CD1c-positive myeloid dendritic cell (primary cell): ENCODE results near the gene ASAP3.
"Not testable (repeated sequence)": the region's sequence is repeated elsewhere in the genome, so short reads cannot be mapped to it uniquely, and the experiment has no call there.

Source experiments
- DNase-seq: peaks from one replicate; pipeline ENCODE4 v3.0.0-alpha.2; 2016; ENCODE audit errors: extremely low spot score

ASAP3 gene

GRCh38 chr1:23395849-23396248 lies 88.1 kb downstream of the ASAP3 start:
- DNase-seq = no peak

DNA sequence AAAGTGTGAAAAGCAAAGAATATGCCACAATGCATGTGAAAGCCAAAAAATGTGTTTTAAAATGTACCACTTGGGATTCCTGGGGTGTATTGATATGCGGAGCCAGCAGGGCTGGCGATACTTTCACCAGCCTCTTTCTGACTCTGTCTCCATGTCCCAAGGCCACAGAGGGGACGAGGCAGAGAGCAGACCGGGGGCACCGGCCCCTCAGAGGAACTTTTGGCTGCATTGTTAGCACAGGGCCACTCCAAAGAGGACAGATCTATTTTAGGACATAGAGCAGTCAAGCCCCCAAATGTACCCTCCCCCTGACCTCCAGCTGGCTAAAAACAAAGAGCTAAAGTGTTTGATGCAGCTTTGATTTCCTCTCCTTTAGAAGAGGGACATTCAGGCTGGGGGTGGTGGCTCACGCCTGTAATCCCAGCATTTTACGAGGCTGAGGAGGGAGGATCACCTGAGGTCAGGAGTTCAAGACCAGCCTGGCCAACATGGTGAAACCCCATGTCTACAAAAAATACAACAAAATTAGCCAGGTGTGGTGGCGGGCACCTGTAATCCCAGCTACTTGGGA lies 88.7 kb downstream of the ASAP3 start:
- no peak for DNase-seq

DNA sequence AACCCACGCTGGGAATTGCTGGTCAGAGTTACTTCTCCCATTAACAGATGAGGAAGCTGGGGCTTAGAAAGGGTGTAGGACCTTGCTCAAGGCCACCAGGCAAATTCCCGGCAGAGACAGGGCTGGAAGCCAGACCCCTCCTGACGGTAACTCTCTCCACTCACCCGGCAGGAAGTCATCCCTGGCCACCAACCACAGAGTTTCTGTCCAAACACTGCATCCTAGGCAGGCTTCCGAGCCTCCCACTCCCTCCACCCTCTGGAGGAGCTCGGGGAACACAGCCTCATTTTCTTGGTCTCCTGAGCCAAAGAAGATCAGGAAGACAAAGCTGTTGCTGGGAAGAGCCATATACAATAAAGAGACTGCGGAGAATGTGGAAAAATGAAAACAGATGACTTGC lies 89.3 kb downstream of the ASAP3 start:
- DNase-seq = peak; percentile 29

GRCh38 chr1:23394181-23394580 lies 89.8 kb downstream of the ASAP3 start:
- peak; percentile 34 for DNase-seq

DNA sequence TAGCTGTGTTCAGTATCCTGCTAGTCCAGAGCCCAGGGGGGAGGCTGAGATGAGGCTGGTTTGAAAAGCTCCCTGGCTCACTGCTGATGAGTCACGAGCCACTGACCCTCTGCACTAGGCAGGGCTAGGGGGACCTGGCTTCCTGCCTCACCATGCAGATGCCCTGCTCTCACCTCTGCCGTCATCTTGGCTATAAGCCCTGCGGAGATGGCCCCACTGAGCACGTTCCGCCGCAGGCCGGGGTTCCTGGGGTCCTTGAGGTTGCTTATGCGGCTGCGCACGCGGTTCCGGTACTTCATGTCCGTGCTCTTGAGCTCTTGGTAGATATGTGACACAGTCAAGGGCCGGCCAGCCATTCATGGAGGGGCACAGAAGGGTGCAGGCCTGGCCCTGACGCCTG lies 90.3 kb downstream of the ASAP3 start:
- no peak for DNase-seq

DNA sequence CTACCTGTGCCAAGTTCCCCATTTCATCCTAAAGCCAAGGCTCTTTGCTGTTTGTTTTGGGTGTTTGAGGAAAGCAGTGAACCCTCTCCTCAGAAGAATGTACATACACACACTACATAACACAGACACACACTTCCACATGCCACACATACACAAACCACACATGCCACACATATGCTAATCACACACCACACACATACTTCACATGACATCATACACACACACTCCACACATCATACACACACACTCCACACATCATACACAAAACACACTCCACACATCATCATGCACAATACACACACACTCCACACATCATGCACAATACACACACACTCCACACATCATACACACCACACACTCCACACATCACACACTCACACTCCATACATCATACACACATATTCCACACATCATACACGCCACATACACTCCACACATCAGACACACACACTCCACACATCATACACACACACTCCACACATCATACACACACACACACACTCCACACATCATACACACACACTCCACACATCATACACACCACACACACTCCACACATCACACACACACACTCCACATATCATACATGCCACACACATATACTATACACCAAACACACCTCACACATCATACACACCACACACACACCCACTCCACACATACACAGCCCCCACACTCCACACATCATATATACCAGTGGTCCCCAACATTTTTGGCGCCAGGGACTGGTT lies 91.7 kb downstream of the ASAP3 start:
- no peak for DNase-seq

- DNase-seq = no peak
Observed at GRCh38 chr1:23389837-23390321, 94.1 kb downstream of the ASAP3 start.

DNA sequence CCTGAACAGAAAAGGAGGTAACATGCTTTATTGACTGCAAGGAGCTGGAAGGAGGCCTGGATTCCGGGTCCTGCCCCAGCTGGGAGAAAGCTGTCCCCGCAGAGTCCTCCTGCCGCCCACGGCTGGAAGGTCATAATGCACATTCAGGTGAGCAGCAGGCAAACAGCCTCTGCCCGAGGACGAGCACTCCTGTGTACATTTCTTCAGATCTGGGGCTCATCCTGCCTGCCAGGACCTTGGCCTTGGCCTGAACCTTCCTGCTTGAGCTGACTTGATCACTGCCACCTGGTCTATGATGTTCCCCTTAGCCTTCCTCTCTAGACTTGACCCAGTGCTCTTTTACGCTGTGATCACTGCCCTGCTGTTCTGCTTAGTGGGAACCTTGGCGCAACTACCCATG lies 96.5 kb downstream of the ASAP3 start:
- no peak for DNase-seq

GRCh38 chr1:23385119-23385621 lies 98.8 kb downstream of the ASAP3 start:
- DNase-seq = no peak

GRCh38 chr1:23384312-23385058 lies 99.5 kb downstream of the ASAP3 start:
- peak; percentile 52 for DNase-seq

GRCh38 chr1:23383577-23384311 lies 100.2 kb downstream of the ASAP3 start:
- DNase-seq = no peak

- DNase-seq = peak; percentile 13
Observed at GRCh38 chr1:23381233-23381885, 102.6 kb downstream of the ASAP3 start.

GRCh38 chr1:23380719-23381118 lies 103.3 kb downstream of the ASAP3 start:
- DNase-seq = no peak

DNA sequence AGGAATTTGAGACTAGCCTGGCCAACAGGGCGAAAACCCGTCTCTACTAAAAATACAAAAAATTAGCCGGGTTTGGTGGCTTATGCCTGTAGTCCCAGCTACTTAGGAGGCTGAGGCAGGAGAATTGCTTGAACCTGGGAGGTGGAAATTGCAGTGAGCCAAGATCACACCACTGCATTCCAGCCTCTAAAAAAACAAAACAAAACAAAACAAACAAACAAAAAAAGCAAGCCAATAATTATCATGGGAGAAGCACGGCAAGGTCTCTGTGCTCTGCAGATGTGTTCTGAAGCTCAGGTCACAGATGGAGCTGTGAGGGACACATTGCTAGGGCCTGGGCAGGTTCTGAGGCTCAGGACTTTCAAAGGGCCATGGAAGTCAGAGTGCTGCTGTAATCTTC lies 103.7 kb downstream of the ASAP3 start:
- DNase-seq = not testable (repeated sequence)
